GM21737 (cell line): ENCODE measurements around the gene UFSP2.
"Not testable (repeated sequence)": the region's sequence is repeated elsewhere in the genome, so short reads cannot be mapped to it uniquely, and the experiment has no call there.

Experiments used
- ATAC-seq: cut with Tn5 transposase; IDR thresholded peaks from one replicate; pipeline ENCODE4 v1.9.1; 2021; ENCODE audit warnings: mild to moderate bottlenecking, moderate library complexity; ENCODE audit not compliant: unreplicated experiment

The UFSP2 gene

DNA sequence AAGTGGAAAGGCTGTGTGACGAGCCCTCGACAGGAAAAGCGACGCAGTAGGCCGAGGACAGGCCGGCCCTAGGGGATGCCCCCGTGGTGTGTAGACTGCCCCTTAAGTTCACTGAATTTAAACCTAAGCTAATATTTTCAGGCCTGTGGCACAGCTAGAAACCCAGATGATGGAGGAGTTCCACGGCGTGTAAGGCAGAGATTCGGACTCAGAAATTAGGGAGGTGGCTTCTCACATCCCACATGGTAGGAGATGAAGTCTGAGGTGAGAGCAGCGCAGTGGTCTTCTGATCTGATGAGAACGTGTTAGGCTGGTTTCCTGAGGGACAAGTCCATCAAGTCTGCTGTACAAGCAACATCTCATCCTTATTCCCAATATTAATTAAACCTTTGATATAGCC lies 37.8 kb downstream of the UFSP2 start:
- no peak for ATAC-seq

DNA sequence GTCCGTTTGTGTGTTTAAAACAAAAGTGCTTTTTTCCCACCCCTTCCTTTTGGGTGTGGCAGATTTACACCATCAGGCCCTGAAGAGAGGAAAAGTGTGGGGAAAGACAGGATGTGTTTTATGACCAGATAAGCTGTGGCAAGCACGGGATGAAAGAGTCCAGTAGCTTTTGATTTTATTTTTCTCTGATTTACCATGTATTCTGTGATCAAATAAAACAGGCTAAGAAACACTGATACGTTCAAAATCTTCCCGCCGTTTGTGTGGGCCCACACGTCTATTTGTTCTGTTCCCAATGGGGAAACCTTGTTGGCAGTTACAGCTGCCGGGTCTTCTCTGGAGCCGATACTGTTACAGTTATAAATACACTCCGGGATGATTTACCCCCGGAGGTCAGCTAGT lies 40.8 kb downstream of the UFSP2 start:
- no peak for ATAC-seq

DNA sequence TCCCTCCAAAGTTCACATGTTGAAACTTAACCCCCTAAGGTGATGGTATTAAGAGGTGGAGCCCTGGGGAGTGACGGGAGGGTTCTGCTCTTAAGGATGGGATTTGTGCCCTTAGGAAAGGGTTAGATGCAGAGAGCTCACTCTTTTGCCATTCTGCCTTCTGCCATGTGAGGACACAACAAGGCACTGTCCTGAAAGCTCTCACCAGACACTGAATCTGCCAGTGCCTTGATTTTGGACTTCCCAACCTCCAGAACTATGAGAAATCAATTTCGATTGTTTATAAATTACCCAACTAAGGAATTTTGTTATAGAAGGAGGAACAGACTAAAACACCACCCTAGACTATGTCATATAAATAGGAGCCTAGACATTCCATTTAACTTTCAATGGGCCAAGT lies 41.7 kb downstream of the UFSP2 start:
- no peak for ATAC-seq

DNA sequence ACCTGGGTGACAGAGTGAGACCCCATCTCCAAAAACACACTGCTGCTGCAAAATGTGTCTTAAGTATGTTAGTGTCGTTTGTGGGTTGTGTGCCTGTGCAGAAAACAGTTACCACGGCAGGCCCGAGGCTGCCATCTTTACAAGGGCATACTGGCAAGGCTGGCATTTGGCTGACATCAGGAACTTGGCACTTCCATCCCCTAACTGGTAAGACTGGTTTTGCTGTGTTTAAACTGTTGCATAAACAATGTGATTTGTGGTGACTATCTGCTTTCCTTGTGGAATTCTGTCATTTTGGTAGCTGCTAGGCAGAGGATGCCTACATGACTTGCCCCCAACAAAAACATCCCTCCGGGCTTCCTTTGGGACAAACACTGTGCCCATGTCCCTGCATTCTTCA lies 42.3 kb downstream of the UFSP2 start:
- ATAC-seq, result no peak

DNA sequence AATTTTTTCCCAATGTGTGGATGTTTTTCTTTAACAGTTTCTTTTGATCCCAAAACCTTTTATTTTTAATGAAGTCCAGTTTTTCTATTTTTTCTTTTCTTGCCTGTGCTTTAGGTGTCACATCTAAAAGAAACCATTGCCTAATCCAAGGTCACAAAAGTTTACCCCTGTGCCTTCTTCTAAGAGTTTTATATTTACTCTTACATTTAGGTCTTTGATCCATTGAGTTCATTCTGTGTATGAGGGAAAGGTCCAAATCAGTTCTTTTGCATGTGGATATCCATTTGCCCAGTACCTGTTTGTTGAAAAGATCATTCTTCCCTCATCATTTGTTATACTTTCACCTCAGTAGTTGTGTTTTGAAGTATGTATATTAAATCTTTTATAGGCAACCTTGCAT lies 43.0 kb downstream of the UFSP2 start:
- no peak for ATAC-seq

DNA sequence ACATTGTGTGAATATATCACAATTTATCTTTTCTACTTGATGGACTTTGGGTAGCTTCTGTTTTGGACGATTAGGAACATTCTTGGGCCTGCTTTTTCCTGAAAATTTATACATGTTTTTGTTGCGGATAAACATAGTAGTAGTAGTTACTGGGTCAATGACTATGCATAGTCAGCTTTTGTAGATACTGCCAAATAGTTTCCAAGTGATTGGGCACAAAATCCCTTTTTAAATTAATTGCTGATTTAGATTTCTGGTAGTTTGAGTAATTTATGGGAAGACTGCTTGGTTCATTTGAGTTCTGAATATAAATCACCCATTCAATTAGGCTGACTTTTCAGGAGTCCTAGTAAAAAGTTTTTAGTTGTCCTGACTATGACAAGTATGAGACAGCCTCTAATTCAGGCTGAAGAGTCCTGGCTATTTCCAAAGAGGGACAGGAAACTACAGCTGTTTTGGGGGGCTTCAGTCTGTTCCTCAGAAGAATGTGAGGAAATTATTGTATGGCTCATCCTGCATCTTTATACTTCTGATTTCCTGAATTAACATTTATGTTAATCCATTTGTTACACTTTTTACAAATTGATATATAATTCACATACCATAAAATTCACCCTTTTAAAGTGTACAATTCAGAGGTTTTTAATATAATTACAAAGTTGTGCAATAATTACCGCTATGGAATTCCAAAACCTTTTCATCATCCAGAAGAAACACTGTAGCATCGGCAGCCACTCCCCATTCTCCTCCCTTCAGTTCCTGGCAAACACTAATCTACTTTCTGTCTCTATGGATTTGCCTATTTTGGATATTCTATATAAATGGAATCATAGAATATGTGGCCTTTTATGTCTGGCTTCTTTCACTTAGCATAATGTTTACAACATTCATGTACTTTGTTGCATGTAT lies 44.2 kb downstream of the UFSP2 start:
- no peak for ATAC-seq

DNA sequence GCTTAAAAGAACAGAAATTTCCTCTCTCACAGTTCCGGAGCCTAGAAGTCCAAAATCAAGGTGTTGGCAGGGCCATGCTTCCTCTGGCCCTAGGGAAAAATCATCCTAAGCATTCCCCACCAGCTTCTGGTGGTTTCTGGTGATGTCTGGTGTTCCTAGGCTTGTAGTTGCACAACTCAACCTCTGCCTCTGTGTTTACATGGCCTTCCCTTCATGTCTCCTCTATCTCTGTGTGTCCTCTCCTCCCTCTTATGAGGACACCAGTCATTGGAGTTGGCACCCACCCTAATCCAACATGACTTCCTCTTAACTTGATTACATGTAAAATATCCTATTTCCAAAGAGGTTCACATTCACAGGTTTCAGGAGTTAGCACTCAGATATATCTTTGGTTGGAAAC lies 45.4 kb downstream of the UFSP2 start:
- ATAC-seq, result no peak

DNA sequence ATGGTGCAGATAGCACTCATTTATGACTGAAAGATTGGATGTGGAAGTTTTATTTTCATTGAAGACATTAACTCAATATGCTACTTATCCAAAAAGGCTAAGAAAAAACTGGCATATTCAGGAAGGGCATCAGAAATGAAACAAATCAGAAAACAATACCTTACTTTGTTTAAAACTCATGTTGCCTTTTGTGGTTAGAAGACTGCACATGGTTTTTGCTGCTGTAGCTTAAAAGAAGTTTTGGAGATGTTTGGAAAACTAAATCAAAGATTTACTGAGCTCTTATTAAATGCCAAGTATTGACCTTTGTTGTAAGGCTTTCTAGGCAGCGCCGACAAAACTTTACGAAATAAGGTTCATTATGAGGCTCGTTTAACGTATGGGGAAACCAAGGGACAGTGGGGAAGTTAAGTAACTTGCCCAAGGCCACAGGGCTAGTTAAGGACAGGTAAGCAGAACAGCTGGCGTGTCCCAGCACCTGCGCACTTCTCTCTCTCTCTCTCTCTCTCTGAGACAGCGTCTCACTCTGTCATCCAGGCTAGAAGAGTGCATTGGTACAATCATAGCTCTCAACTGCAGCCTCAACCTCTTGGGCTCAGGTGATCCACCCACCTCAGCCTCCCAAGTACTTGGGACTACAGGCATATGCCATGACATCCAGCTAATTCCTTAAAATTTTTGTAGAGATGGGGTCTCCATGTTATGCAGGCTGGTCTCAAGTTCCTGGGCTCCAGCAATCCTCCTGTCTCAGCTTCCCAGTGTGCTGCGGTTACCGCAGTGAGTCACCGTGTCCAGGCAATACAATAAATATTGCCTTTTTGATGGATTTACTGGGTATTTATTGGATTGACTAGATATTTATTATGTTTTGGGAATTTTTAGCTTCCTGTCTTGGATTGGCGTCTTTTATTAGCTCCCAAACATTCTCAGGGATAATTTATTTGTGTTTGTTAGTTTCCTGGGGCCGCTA lies 46.2 kb downstream of the UFSP2 start:
- ATAC-seq, result no peak

DNA sequence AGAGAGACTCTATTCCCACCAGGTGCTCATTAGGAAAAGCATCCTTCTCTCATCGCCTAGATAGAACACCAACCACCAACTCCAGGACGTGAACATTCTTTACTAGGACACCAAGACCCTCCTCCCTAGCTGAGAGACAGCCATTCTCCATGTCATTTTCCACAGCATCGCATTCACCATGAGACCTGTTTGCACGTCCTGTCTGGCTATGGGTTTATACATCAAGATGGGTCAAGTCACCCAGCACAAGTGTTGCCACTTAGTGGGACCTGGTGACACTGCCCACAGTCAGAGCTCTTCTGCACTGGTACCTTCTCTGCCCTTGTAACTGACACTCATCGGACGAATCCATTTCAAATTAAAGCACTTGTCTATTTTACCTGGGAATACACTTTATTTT lies 47.5 kb downstream of the UFSP2 start:
- no peak for ATAC-seq

DNA sequence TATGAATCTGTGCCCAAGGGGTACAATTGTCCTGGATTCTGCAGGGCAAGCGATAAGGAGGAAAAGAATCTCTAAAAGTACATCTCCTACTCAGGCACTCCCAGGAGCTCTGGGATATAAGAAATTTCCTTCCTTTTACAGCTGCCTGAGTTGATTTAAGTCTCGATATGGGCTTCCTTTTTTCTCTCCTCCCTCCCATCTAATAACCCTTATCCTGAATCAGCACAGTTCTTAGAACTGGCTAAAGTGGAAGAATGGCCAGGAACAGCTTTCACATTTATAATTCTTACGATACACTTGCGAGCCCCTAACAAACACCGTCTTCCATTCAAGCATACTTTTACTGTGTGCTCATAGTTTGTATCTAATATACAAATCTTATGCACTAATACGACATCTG lies 51.2 kb downstream of the UFSP2 start:
- ATAC-seq, result no peak

DNA sequence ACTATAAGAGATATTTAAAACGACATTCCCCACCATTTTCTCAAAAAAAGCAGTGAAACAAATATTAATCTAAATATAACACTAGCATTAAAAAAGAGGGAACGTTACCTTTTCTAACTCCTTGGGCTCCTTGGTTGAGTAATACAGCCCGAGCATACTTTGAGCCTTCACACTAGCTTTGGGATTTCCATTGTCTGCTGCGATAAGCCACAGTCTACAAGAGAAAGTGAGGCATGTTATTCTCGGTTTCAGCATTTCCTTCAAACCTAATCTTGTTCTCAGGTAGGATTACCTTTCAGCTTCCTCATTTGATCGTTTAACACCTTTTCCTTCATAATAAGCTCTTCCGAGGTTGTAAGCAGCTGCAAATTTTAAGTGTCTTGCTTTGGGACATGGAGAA lies 51.7 kb downstream of the UFSP2 start:
- ATAC-seq, result no peak

DNA sequence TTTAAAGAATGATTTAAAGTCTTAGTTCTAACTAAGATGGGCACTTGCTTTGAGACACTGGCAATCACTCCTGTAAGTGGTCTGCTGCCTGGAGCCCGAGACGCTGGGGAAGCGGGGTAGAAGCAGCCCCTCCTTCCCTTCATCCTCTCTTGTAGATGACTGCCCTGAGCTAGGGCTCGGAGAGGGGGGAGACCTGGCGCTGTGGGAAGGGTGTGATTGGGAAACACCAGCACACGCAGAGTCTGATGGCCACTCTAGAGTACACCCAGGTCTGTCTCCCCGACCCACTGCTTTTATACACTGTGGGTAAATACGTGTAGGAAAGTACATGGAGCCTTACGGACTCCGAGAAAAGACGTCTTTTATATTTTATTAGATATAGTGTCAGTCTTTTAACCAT lies 54.1 kb downstream of the UFSP2 start:
- no peak for ATAC-seq

DNA sequence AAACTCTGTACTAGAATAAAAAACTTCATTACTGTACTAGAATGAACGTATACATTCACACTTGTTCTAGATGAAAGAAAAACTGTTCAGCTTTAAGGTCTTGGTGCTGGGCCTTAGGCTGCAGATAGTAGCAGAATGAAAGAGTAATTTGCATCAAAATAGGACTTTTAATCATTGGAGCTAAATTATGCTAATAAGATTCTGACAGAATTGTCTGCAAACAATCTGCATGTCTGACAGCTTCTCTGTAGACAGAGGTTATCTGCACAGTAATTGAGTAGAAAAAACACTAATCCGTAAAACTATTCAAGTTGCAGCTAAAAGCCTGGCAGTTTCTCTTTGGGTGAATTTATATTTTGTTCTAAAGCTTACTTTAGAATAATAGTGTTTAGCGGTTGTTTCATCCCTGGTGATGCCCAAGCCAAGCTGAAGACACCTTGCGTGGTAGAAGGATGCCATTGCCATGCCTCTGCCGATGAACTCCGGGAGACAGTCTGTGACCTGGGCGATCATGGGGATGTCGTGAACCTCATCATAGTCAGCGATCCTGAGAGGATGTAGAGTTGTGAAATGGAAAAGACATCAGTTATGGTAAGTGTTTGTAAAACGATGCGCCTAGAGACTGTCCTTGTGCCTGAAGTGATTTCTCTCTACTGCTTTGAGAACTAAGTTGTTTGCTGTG lies 55.4 kb downstream of the UFSP2 start:
- ATAC-seq, result no peak

DNA sequence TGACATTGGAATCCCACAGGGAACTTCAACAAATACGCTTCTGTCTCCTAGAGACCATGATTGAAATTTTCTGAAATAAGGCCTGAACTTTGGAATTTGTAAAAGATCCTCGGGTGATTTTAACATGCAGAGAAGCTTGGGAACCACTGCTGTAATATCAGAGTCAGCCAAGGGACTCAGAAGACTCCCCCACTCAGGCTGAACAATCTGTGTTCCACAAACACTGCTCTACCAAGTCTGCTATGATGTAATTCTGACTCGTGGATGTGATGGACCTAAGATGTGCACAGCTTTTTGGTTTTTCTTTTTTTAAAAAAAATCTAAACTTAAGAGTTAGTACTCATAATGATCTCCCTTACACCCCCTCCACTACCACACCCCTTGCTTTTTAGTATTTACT lies 56.0 kb downstream of the UFSP2 start:
- no peak for ATAC-seq

DNA sequence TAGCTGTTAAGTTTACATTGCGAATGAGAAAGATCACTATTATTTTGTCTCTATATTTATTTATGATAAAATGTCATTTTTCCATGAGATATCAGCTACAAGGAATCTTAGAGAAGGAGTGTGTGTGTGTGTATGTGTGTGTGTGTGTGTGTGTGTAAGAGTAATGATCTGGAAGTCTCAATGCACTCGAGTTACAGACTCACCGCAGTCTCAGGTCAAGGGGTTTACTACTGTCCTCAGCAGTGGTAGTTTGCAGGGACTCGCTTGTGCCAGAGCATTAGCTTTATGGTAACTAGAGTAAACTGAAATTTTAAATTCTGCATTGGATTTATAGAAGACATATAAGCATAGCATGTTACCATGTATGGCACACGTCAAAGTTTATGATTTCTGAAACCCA lies 60.9 kb downstream of the UFSP2 start:
- no peak for ATAC-seq

DNA sequence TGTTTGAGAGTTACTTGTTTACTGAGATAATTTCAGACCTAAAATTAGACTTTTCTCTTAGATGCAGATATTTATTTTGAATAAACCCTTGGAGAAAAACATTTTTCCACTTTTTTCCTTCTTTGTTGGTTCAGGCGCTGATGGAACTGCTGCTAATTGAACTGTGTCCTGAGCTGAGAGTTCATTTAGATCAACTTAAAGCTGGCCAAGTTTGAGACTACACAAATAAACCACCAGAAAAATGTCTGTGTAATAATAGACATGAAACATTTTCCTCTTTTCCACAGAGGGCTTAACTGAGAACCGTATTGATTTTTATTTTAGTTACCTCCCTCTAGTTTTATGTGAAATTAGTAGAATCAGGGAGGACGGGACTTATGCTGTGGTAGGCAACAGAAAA lies 62.5 kb downstream of the UFSP2 start:
- no peak for ATAC-seq

DNA sequence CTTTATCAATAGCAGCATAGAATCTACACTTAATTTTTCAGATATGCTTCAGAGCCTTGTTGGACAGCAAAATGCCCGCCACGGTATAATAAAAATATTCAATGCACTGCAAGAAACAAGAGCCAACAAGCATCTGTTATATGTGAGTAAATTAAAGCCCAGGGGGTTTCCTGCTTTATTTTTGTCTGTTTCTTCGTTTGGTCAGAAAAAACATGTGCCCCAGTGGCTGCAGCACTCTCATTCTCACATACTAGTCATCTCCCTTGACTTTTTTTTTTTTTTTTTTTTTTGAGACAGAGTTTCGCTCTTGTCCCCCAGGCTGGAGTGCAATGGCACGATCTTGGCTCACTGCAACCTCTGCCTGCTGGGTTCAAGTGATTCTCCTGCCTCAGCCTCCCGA lies 63.2 kb downstream of the UFSP2 start:
- not testable (repeated sequence) for ATAC-seq

DNA sequence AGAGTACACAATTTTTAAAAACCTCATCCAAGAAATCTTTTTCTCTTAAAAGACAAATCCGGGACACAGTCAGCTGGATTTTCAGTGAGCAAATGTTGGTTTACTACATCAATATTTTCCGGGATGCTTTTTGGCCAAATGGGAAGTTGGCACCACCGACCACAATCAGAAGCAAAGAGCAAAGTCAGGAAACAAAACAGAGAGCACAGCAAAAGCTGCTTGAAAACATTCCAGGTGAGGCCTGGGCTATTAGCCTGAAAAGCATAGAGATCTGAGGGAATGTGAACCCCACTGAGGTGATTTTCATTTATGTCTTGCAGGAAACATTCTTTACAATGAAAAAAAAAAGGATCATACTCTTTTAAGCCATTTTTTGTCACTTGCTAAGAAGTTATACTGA lies 63.9 kb downstream of the UFSP2 start:
- no peak for ATAC-seq

DNA sequence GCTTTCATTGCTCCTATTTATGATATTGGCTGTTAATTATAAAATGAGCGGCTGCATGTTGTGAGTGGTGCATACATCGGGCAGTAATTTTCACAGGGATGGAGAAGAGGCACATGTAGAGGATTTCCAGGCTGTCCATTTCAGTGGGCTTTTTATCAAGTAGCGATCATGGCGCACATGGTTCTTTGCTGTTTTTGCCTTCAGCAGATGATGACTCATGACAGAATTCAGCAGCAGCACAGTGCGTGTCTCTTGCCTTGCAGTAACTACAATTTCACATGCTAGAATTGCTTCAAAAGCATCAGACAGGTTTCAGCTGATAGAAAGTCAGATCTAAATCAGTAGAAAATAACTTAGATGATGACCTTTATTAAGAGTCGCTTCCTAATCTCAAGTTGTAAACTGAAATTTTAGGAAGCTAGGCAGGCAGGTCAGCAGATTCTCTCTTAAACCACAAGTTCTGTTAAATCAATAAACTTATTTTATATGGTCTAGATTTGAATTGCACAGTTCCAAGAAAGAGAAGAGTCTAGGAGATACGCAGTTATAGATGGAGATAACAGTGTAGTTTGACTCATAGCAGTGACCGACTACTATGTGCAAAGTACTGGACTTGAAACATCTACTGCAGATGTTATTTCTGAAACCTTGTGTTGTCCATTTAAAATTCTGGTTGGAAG lies 65.9 kb downstream of the UFSP2 start:
- no peak for ATAC-seq

DNA sequence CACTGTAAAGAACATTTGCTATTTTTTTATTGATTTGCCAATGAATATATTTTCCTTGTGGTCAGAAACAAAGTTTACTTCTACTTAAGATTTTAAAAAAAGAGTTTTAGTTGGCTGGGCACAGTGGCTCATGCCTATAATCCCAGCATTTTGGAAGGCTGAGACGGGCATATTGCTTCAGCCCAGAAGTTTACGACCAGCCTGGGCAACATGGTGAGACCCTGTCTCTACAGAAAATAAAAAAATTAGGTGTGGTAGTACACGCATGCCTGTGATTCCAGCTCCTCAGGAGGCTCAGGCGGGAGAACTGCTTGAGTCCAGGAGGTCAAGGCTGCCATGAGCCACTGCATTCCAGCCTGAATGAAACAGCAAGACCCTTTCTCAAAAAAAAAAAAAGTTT lies 66.8 kb downstream of the UFSP2 start:
- ATAC-seq, result no peak

DNA sequence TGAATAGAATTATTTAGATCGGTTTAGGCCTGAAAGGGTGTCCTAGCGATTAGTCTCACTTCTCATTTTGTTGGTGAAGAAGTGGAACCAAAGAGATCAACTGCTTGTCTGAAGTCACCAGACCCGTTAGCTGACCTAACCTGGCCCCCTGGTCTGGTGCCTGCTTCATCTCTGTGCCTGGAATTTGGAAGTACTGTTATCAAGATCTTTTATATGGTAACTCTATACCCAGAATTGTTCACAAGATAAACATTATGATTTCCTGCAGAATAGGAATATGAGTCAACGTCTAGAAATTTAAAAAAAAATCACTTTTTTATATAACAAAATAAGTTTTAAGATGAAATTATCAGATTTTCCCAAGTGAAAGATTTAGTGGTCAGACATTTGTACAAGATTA lies 67.2 kb downstream of the UFSP2 start:
- ATAC-seq, result no peak
